ENCODE data around the gene PYY.

PYY gene

DNA sequence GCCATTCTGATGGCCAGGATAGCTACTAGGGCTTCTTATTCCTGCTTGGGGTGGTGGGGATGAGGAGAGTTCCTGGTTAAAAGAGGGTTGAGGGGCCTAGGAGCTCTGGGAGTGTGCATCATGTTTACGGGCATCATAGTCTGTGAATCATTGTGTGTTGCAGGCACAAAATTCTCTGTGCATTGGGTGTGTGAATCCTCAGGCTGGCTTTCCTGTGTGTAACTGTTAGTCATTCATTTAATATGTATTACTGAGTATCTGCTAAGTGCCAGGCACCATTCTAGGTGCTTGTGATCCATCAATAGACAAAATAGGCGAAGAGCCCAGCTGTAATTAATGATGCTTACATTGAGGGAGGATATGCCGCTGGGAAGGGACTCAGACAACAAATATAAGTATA is 17.3 kb downstream of the PYY start:
- TF ChIP-seq, protein P1, sequence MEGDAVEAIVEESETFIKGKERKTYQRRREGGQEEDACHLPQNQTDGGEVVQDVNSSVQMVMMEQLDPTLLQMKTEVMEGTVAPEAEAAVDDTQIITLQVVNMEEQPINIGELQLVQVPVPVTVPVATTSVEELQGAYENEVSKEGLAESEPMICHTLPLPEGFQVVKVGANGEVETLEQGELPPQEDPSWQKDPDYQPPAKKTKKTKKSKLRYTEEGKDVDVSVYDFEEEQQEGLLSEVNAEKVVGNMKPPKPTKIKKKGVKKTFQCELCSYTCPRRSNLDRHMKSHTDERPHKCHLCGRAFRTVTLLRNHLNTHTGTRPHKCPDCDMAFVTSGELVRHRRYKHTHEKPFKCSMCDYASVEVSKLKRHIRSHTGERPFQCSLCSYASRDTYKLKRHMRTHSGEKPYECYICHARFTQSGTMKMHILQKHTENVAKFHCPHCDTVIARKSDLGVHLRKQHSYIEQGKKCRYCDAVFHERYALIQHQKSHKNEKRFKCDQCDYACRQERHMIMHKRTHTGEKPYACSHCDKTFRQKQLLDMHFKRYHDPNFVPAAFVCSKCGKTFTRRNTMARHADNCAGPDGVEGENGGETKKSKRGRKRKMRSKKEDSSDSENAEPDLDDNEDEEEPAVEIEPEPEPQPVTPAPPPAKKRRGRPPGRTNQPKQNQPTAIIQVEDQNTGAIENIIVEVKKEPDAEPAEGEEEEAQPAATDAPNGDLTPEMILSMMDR (IDR thresholded peaks at IDR 0.05; ENCODE audit: insufficient read depth, low read length, missing control alignments) = no peak
- POLR2A ChIA-PET = no interaction called here
- H3K4me3 ChIP-seq (ENCODE audit: low read depth, low read length) = no peak overlapping the region
- CTCF ChIA-PET = interaction anchor here (0.8 to 16.0 kb wide), 8 partner anchors 8 to 210 kb away, joined by 3 to 320 read pairs (median 5); partner anchors contain the start of genes CD300LG, NAGS and PPY
- no peak for DNase-seq (ENCODE audit: low read depth, low spot score)

- ChIA-PET CTCF (interaction anchor here (1.4 to 16.0 kb wide), 5 partner anchors 8 to 89 kb away, joined by 3 to 320 read pairs (median 6); partner anchors contain the start of genes CD300LG, NAGS and PPY), POLR2A (no interaction called here)
- no peak for DNase-seq (ENCODE audit: low read depth, low spot score)
- TF ChIP-seq, protein P1 (IDR thresholded peaks at IDR 0.05; ENCODE audit: insufficient read depth, low read length, missing control alignments) = no peak
- no peak overlapping the region for H3K4me3 ChIP-seq (ENCODE audit: low read depth, low read length)
Measured at GRCh38 chr17:43935926-43936261, 17.8 kb downstream of the PYY start.

DNA sequence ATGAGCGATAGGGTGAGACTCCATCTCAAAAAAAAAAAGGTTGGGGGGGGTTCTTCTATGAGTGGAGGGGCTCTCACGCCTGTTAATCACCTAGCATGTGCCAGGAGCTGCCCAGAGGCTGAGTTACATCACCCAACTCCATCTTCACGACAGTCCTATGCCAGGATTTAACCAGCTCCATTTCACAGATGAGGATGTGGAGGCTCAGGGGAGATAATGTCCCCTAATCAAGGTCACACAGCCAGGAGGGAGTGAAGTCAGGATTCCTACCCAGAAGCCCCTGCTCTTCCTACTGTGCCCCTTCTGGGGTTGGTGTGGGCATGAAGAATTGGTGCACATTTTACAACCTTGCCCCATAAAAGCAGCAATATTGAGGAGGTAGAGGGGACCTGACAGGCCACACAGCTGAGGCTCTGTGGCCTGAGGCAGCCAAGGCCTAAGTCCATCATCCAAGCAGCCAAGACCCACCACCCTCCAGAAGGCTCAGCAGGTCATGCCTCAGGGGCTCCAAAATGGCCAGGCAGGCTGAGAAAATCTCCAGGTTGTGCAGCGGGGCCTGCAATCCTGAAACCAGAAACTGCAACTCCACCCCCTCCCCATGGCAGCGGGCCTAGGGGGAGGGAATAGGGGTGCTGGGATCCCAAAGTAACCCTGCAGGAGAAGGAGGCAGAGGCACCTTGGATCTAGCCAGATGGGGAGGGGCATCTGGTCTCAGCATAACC is 18.4 kb downstream of the PYY start:
- DNase-seq (ENCODE audit: low read depth, low spot score) = no peak
- TF ChIP-seq, protein P1 (IDR thresholded peaks at IDR 0.05; ENCODE audit: insufficient read depth, low read length, missing control alignments) = no peak
- H3K4me3 ChIP-seq (ENCODE audit: low read depth, low read length) = no peak overlapping the region
- ChIA-PET CTCF (interaction anchor here (1.4 to 16.0 kb wide), 3 partner anchors 9 to 64 kb away, joined by 3 to 320 read pairs (median 45); partner anchors contain the start of genes MPP2, NAGS and PPY), POLR2A (no interaction called here)

DNA sequence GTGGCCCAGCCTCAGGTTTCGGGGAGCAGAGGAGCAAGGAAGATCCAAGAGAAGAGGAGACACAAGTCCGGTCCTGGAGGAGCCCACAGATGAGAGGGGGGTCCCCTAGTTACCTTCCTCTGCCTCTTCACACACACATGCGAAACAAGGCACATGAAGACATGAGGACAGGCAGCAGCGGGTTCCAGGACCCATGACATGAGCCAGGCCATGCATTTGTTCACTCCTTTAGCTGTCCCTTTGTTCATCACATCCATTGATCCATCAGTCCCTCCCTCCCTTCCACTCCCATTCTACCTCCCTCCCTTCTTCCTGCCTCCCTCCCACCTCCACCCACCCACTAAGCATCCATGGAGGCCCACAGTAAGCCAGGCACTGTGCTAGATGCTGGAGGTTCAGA is 20.8 kb downstream of the PYY start:
- POLR2A ChIA-PET = no interaction called here
- DNase-seq (ENCODE audit: low read depth, low spot score) = no peak
- CTCF ChIA-PET = interaction anchor here (0.8 to 5.4 kb wide), 6 partner anchors 8 to 55 kb away, joined by 3 to 45 read pairs (median 3); partner anchors contain the start of gene PPY
- no peak overlapping the region for H3K4me3 ChIP-seq (ENCODE audit: low read depth, low read length)
- TF ChIP-seq, protein P1 (IDR thresholded peaks at IDR 0.05; ENCODE audit: insufficient read depth, low read length, missing control alignments) = no peak

DNA sequence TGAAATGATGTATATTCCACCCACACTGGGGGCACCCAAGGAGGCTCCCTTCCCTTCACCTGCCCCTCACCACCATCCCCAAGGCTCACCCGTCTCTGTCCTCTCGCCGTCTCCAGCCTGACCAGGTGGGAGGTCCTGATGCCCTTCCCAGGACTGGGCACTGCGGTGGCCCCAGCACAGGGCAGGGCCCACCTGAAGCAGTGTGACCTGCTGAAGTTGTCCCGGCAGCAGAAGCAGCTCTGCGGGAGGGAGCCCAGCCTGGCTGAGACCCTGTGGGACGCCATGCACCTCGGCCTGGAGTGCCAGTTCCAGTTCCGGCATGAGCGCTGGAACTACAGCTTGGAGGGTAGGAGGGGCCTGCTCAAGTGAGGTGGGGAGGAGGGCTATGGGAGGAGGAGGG is 21.4 kb downstream of the PYY start:
- H3K4me3 ChIP-seq (ENCODE audit: low read depth, low read length) = no peak overlapping the region
- POLR2A ChIA-PET = no interaction called here
- CTCF ChIA-PET = interaction anchor here (1.1 to 5.4 kb wide), 4 partner anchors 12 to 54 kb away, joined by 3 to 45 read pairs (median 4); partner anchors contain the start of gene PPY
- TF ChIP-seq, protein P1 (IDR thresholded peaks at IDR 0.05; ENCODE audit: insufficient read depth, low read length, missing control alignments) = no peak
- DNase-seq (ENCODE audit: low read depth, low spot score) = no peak

- DNase-seq (ENCODE audit: low read depth, low spot score) = no peak
- TF ChIP-seq, protein P1 (IDR thresholded peaks at IDR 0.05; ENCODE audit: insufficient read depth, low read length, missing control alignments) = no peak
- ChIA-PET POLR2A (no interaction called here), CTCF (interaction anchor here (1.3 to 5.4 kb wide), 4 partner anchors 13 to 22 kb away, joined by 3 to 45 read pairs (median 12); partner anchors contain the start of gene PPY)
- H3K4me3 ChIP-seq (ENCODE audit: low read depth, low read length) = no peak overlapping the region
Measured at GRCh38 chr17:43931062-43931571, 22.6 kb downstream of the PYY start.
